GM21825 (cell line): Measurements from ENCODE around the gene EVL.
"Not testable (repeated sequence)": the region's sequence is repeated elsewhere in the genome, so short reads cannot be mapped to it uniquely, and the experiment has no call there.

Source experiments
- ATAC-seq: cut with Tn5 transposase; IDR thresholded peaks from one replicate; pipeline ENCODE4 v1.9.1; 2021; ENCODE audit warnings: mild to moderate bottlenecking, moderate library complexity; ENCODE audit not compliant: unreplicated experiment

EVL gene, protein sequence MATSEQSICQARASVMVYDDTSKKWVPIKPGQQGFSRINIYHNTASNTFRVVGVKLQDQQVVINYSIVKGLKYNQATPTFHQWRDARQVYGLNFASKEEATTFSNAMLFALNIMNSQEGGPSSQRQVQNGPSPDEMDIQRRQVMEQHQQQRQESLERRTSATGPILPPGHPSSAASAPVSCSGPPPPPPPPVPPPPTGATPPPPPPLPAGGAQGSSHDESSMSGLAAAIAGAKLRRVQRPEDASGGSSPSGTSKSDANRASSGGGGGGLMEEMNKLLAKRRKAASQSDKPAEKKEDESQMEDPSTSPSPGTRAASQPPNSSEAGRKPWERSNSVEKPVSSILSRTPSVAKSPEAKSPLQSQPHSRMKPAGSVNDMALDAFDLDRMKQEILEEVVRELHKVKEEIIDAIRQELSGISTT

GRCh38 chr14:100065111-100065871, at the start of gene EVL:
EVL (plus strand) TSS chr14:100065422; CDS start chr14:100065501, 79 bp downstream.
- peak; percentile 49 for ATAC-seq

- ATAC-seq, result no peak
These were observed 47.7 kb upstream of the EVL start for GRCh38 chr14:100017553-100017952.

- ATAC-seq, result no peak
These were observed 47.2 kb upstream of the EVL start for GRCh38 chr14:100018054-100018453.

GRCh38 chr14:100018482-100018881, 46.7 kb upstream of the EVL start:
- ATAC-seq, result no peak

GRCh38 chr14:100019156-100019744, 46.0 kb upstream of the EVL start:
- ATAC-seq, result no peak

GRCh38 chr14:100020629-100021028, 44.6 kb upstream of the EVL start:
- ATAC-seq, result no peak

DNA sequence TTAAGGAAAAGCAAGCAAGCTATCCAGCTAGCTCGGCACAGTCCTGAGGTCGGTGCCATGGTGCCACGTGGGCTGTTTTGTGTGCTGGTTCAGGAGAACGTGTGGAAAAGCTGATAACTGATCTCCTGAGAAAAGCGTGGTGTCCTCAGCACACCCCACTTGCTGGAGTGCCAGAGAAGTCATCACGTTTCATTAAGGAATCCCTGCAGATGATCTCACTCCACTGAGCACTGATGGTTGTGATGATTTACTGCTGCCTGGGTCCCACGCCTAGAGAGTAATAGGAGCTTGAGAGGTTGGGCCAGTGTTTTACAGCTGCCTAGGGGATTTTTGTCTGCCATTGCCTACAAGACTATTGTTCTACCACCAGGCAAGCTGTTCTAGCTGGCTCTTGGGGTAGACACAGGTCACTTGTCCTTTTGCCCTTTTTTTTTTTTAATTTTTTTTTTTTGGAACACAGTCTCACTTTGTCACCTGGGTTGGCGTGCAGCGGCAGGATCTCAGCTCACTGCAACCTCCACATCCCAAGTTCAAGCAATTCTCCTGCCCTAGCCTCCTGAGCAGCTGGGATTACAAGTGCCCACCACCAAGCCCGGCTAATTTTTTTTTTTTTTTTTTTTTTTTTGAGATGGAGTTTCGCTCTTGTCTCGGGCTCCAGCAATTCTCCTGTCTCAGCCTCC, 42.3 kb upstream of the EVL start:
- no peak for ATAC-seq

DNA sequence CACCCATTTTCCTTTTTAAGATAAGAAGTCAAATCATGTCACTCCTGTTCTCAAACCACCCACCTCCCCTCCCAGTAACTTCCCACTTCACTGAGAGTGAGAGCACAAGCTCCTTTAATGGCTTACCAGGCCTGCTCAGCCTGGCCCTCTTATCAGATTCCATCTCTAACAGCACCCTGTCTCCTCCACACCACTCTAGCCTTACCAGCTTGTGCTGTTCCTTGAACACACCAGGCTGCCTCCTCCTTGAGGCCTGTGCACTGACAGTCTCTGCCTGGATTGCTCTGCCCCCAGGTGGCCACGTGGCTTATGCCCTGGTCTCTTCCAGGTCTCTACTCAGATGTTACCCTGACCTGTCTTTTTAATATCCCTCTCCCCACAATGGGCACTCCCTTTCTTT, 40.1 kb upstream of the EVL start:
- ATAC-seq, result no peak

DNA sequence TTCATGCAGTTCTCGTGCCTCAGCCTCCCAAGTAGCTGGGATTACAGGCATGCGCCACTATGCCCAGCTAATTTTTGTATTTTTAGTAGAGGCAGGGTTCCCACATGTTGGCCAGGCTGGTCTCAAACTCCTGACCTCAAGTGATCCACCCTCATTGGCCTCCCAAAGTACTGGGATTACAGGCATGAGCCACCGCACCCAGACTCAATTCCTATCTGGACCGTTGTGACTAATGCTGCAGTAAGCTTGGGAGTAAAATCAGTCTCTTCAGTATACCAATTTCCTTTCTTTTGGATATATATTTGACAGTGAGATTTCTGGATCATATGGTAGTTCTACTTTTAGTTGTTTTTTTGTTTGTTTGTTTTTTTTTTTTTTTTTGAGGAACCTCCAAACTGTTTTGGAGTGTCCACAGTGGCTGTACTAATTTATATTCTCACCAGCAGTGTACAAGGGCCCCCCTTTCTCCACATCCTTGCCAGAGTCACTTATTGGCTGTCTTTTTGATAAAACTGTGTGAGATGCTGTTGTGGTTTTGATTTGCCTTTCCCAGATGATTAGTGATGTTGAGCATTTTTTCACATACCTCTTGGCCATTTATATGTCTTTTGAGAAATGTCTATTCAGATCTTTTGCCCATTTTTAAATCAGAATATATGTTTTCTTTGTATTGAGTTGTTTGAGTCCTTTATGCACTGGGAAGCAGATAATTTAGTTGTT, 37.3 kb upstream of the EVL start:
- no peak for ATAC-seq

DNA sequence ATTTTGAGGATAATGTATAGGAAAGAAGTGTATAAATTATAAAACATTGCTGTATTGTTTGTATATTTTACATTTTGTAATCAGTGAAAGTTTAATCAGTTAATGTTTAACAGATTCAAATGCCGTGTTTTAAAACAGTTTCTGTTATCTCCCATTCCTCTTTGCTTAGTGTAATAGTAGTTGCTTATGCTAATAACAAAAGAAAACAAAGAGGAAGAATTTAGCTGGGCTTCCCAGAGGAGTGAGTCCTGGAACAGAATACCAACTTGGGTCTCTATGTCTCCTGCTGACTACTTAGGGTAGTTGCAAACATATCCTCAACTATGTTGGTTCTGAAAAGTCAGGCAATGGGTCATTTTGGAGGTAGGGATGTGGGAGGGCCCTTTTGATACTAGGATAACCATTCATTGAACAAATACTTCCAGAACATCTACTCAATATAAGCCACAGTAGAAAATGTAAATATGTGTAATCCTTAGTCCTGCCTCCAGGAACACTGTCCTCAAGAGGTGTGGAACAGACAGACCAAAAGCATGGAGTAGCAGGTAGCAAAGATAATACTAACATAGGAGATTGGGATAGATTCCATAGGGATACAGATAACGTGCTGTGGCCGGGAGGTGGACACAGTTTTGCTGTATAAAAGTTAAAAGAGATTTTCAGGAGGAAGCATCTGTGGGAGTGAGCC, 36.1 kb upstream of the EVL start:
- no peak for ATAC-seq

DNA sequence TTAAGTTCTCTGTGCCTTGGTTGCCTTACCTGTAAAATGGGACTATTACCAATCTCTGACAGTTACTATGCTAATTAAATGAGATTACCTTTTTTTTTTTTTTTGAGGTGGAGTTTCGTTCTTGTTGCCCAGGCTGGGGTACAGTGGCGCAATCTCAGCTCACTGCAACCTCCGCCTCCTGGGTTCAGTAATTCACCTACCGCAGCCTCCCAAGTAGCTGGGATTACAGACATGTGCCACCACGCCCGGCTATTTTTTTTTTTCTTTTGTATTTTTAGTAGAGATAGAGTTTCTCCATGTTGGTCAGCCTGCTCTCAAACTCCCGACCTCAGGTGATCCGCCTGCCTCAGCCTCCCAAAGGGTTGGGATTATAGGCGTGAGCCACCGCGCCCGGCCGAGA, 35.2 kb upstream of the EVL start:
- not testable (repeated sequence) for ATAC-seq

DNA sequence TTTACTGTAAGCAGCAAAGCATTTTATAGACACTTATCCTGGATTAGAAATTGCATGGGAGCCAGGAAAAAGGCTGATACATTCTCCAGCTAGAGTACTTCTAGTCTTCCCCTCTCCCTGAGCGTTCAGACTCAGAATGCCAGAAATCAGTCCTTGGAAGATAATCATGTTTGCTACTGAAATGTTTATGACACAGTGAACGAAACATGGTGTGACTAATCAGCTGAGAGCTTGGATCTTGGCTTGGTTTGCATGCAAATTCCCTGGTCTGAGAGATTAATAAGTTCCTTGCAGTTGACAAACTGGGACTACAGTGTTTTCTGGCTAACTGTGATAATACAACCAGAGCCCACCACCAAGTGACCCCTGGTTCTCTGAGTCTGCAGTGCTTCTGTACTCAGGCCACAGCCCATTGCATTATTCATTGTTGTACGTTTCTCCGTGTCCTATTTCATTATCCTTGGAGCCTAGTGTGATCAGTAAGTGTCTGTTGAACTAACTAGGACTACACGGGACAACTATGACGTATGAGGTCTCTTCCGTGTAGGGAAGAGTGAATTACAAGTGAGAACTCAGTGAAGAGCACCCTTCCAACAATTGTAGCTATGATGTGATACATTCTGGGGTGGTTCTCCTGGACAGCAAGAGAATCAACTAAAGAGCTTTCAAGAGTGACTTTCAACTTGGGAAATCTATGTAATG, 34.6 kb upstream of the EVL start:
- ATAC-seq, result no peak

DNA sequence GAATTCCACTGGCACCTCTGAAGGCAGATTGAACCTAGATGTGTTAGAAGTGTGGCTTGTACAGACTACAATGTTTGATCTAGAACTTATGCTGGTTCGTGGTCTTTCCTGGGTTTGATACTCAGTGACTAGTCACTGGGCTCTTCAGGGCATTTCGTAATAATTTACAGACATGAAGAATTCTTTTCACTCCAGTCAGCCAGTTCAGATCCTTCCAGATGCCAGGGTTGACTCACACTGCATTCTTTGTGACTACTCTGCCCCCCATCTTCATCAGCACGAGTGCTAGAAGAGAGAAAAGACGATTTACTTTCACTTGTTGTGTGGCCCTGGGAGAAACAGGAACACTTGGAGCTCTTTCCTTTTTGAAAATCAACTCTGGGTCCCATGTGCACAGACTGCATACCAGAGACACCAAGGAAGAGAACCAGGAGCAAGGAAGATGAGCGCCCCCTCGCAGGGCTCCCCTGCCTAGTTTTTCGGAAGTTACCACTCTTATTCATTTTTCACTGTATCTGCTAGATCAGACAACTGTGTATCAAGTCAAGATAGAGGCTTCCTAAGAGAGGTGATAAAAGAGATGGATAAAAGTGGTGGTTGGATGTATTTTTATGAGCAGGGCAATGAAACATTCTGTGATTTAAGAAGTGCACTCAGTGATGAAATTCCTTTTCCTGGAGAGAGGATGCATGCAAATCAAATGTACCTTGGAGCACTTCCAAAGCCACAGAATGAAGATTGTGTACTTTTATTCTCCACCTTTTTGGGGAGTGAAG, 33.5 kb upstream of the EVL start:
- no peak for ATAC-seq

- no peak for ATAC-seq
These were observed 32.5 kb upstream of the EVL start for GRCh38 chr14:100032738-100033137.

GRCh38 chr14:100033347-100034075, 31.7 kb upstream of the EVL start:
- no peak for ATAC-seq

DNA sequence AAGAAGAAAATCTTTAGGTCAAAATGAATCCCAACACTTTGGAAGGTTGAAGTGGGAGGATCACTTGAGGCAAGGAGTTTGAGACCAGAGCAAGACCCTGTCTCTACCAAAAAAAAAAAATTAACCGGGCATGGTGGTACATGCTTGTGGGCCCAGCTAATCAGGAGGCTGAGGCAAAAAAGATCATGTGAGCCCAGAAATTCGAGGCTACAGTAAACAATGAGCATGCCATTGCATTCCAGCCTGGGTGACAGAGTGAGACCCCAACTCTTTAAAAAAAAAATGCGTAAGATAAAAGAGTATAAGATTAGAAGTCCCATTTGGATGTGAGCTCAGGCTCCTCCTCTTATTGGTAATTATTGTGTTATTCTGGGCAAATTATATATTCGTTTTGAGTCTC, 30.8 kb upstream of the EVL start:
- no peak for ATAC-seq

DNA sequence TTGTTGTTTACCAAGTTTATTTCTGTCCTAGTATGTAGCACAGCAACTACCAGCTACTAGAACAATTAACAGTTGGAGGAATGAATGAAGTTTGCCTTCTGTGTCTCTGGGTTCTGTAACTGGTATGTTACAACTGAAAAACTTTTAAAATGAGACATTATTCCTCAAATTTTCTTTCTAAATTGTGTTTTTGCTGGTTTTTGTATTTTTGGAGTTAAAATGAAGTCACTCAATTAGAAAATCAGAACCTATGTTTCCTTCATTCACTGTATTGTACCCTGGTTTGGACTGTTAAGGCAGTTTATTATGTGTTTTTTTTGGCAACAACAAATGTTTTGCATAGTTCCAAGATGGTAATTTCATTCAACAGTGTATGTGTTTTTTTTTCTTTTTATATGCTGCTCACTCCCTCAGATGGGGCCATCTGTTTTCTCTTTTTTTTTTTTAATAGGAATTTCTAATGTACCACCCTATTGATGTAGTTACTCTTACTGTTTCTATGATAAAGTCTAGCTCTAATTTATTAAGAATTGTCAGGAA, 30.2 kb upstream of the EVL start:
- no peak for ATAC-seq

GRCh38 chr14:100035700-100036099, 29.5 kb upstream of the EVL start:
- no peak for ATAC-seq
